Left ventricle myocardium superior (tissue), 1 donor: Measurements from ENCODE around the gene SSH2. TPM values are rescaled to one million over a fixed set of nuclear protein-coding genes. Genes with fewer than 3 reads are reported as not detected.
A peak's percentile ranks its signal among the peaks of the same experiment; 100 is the strongest.
"Not testable (repeated sequence)": the region's sequence is repeated elsewhere in the genome, so short reads cannot be mapped to it uniquely, and the experiment has no call there.

ENCODE experiments used
- ATAC-seq: fragments of 200-7000 bp; cut with Tn5 transposase; one replicate; pipeline ENCODE4 v1.9.1; 2020; ENCODE audit warnings: mild to moderate bottlenecking, moderate library complexity
- DNase-seq: peaks from one replicate; pipeline ENCODE4 v3.0.0-alpha.2; 2020
- intact Hi-C: fragments of 100-400 bp; cut with micrococcal nuclease; formaldehyde crosslinking; loops from one replicate; pipeline ENCODE4 v1.11.0; 2022
- total RNA-seq: library from RNA; stranded (reverse); fragmentation: NEBNext Ultra II Directional; extraction: Animal tissue kit (Norgen Biotek cat#: 25700); gene quantifications from one replicate; pipeline ENCODE4 v1.2.1, GENCODE V29; 2021
- donor health status: DM: no; HTN: yes; CAD: no; lungs with severe emphysema.

SSH2 gene
- total RNA-seq, 1 donor from 2014 or later: 36.8 TPM

GRCh38 chr17:29664743-29665480, 265.1 kb downstream of the SSH2 start:
- no peak for DNase-seq
- ATAC-seq: no peak
- intact Hi-C loops: no loop called here

- no peak for DNase-seq
- ATAC-seq: peak; percentile 42
Measured at GRCh38 chr17:29663155-29663554, 266.9 kb downstream of the SSH2 start.

GRCh38 chr17:29661213-29661612, 268.8 kb downstream of the SSH2 start:
- intact Hi-C loops: no loop called here
- no peak for DNase-seq
- ATAC-seq: peak; percentile 18

More at GRCh38 chr17:29663155-29663554, 266.9 kb downstream of the SSH2 start:
- intact Hi-C loops: no loop called here

- DNase-seq: no peak
- no peak for ATAC-seq
- intact Hi-C loops: no loop called here
Measured at GRCh38 chr17:29659155-29659554, 270.9 kb downstream of the SSH2 start.

- DNase-seq (no peak), ATAC-seq (no peak)
- intact Hi-C loops: no loop called here
Measured at GRCh38 chr17:29655323-29655722, 274.7 kb downstream of the SSH2 start.

- ATAC-seq: no peak
- intact Hi-C loops: no loop called here
Measured at GRCh38 chr17:29653995-29654714, 275.9 kb downstream of the SSH2 start.

GRCh38 chr17:29652976-29653375, 277.1 kb downstream of the SSH2 start:
- ATAC-seq: no peak
- no peak for DNase-seq
- intact Hi-C loops: no loop called here

More at GRCh38 chr17:29653995-29654714, 275.9 kb downstream of the SSH2 start:
- DNase-seq: no peak

- DNase-seq, intact Hi-C loops, ATAC-seq: not testable (repeated sequence)
Measured at GRCh38 chr17:29651913-29652312, 278.1 kb downstream of the SSH2 start.

GRCh38 chr17:29650396-29650795, 279.6 kb downstream of the SSH2 start:
- intact Hi-C loops: no loop called here
- DNase-seq (no peak), ATAC-seq (no peak)

GRCh38 chr17:29649359-29649758, 280.7 kb downstream of the SSH2 start:
- ATAC-seq: no peak
- intact Hi-C loops: no loop called here
- DNase-seq: no peak

- DNase-seq (no peak), ATAC-seq (no peak)
- intact Hi-C loops: no loop called here
Measured at GRCh38 chr17:29648005-29648404, 282.0 kb downstream of the SSH2 start.

- intact Hi-C loops: no loop called here
- ATAC-seq (peak; percentile 83), DNase-seq (peak; percentile 78)
Measured at GRCh38 chr17:29645515-29646051, 284.4 kb downstream of the SSH2 start.

- DNase-seq: no peak
- ATAC-seq: no peak
- intact Hi-C loops: loop anchor here (5.0 kb wide), 1 partner anchor 119 kb away; no protein-coding TSS in a partner anchor
Measured at GRCh38 chr17:29643817-29644160, 286.2 kb downstream of the SSH2 start.

GRCh38 chr17:29642171-29642611, 287.8 kb downstream of the SSH2 start:
- ATAC-seq (no peak), DNase-seq (no peak)
- intact Hi-C loops: loop anchor here (5.0 kb wide), 1 partner anchor 120 kb away; no protein-coding TSS in a partner anchor

GRCh38 chr17:29640981-29641642, 288.9 kb downstream of the SSH2 start:
- intact Hi-C loops: loop anchor here (5.0 kb wide), 1 partner anchor 121 kb away; no protein-coding TSS in a partner anchor
- no peak for DNase-seq

GRCh38 chr17:29640413-29640812, 289.6 kb downstream of the SSH2 start:
- peak; percentile 45 for ATAC-seq
- no peak for DNase-seq
- intact Hi-C loops: loop anchor here (5.0 kb wide), 1 partner anchor 122 kb away; no protein-coding TSS in a partner anchor

More at GRCh38 chr17:29640981-29641642, 288.9 kb downstream of the SSH2 start:
- no peak for ATAC-seq

GRCh38 chr17:29633886-29634285, 296.1 kb downstream of the SSH2 start:
- intact Hi-C loops: no loop called here
- DNase-seq (no peak), ATAC-seq (peak; percentile 18)

- intact Hi-C loops: no loop called here
- ATAC-seq (no peak), DNase-seq (no peak)
Measured at GRCh38 chr17:29630630-29631193, 299.3 kb downstream of the SSH2 start.

- no peak for ATAC-seq
- intact Hi-C loops: no loop called here
- DNase-seq: no peak
Measured at GRCh38 chr17:29629839-29630238, 300.2 kb downstream of the SSH2 start.
